Tibial nerve (tissue), 4 donors: ENCODE results near the gene FSTL4. TPM values are rescaled to one million over a fixed set of nuclear protein-coding genes. Genes with fewer than 3 reads are reported as not detected.

ENCODE experiments used
- DNase-seq, 2 donors: peaks; one replicate each; pipeline ENCODE4 v3.0.0-alpha.2; 2019; ENCODE audit warnings: low spot score in 2 of 2
- H3K27ac ChIP-seq, 4 donors: fragments of 200-600 bp; sonication (generic) in 3 of 4; one replicate each; pipeline ENCODE4 v1.5.1; 2017 to 2019; ENCODE audit warnings: mild to moderate bottlenecking in 1 of 4
- H3K27me3 ChIP-seq, 2 donors: fragments of 200-600 bp; sonication (generic) in 1 of 2; one replicate each; pipeline versions ENCODE4 v1.5.1 to v1.6.0; 2017 to 2019
- H3K36me3 ChIP-seq, 3 donors: fragments of 200-600 bp; sonication (generic); one replicate each; pipeline ENCODE4 v1.5.1; 2018 to 2019
- H3K4me1 ChIP-seq, 4 donors: fragments of 200-600 bp; sonication (generic) in 3 of 4; one replicate each; pipeline ENCODE4 v1.5.1; 2017 to 2019
- H3K4me3 ChIP-seq, 4 donors: fragments of 200-600 bp; sonication (generic) in 3 of 4; one replicate each; pipeline ENCODE4 v1.5.1; 2017 to 2019; ENCODE audit warnings: mild to moderate bottlenecking in 1 of 4, moderate library complexity in 1 of 4
- H3K9me3 ChIP-seq, 4 donors: fragments of 200-600 bp; sonication (generic) in 3 of 4; one replicate each; pipeline ENCODE4 v1.5.1; 2017 to 2019
- EP300 ChIP-seq, 2 donors: sonication (generic); formaldehyde crosslinking; IDR thresholded peaks; one replicate each; pipeline ENCODE4 v1.6.1; 2017; ENCODE audit warnings: antibody characterized with exemption in 2 of 2, mild to moderate bottlenecking in 1 of 2
- POLR2A ChIP-seq, 2 donors: fragments of 450-650 bp; IDR thresholded peaks; one replicate each; pipeline ENCODE4 v1.6.1; 2017; ENCODE audit warnings: antibody characterized with exemption in 2 of 2, mild to moderate bottlenecking in 2 of 2, moderate library complexity in 2 of 2
- WGBS, 2 donors: methylation state at CpG; one replicate each; pipeline ENCODE4 v1.1.5; 2018; 5-methylcytosine and 5-hydroxymethylcytosine counted together
- total RNA-seq, 4 donors: library from RNA; depleted of rRNA; stranded (reverse); fragments of >200 nt; gene quantifications; one replicate each; pipeline ENCODE4 v1.1.0, GENCODE V29; 2016
- TF ChIP-seq, protein P1 (sequence below), 5 experiments: fragments of 200-600 bp in 3 of 5; fragments of 450-650 bp in 2 of 5; sonication (generic) in 3 of 5; IDR thresholded peaks; one replicate each; pipeline ENCODE4 v1.5.1; 2016 to 2019; ENCODE audit warnings: antibody characterized with exemption in 5 of 5, mild to moderate bottlenecking in 3 of 5, moderate library complexity in 2 of 5

FSTL4 gene
- total RNA-seq, 4 donors from 2014 or later: 0.22 TPM; not detected in 3

DNA sequence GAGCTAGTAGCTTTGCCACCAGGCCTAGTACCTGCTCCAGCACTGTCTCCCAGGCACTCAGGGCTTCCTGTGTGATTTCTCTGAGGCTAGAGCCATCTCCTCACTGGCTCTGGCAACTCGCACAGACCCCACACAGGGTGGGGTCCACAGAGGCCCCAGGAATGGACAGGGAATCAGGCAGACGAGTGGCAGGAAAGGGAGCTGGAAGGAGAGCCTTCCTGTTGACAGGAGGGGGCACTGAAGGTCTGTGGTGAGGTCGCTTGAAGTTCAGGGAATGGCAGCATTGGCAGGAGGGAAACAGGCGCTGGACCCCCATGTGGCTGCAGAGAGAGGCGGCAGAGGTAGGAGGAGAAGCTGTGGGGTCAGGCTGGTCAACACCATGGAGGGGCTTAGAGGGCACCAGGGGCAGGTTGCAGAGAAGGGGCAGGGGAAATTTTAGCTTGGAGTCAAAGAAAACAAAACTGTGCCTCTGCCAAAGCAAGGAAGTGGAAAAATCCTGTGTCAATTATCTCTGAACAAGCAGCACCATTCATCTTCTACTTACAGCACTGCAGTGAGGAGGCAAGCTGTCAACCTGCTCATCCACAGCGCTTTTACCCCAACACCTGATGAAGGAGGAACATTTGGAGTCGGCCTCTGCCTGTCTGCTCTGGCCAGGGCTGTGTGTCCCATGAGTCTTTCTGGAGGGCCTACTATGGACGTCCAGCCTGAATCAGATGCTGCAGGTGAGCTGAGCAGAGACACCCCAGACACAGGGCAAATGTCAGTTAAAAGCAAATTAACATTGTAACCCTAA lies 270.2 kb downstream of the FSTL4 start:
- no peak overlapping the region for H3K4me3 ChIP-seq
- H3K27me3 ChIP-seq: no peaks in the 10 kb centered on the region
- no peak for DNase-seq
- WGBS, 2 donors: 51 to 64% methylated on average over 8 of the region's 8 CpGs
- H3K36me3 ChIP-seq: no peaks in the 10 kb centered on the region
- H3K27ac ChIP-seq: no peak overlapping the region
- H3K9me3 ChIP-seq: no peaks in the 10 kb centered on the region
- TF ChIP-seq, protein P1, sequence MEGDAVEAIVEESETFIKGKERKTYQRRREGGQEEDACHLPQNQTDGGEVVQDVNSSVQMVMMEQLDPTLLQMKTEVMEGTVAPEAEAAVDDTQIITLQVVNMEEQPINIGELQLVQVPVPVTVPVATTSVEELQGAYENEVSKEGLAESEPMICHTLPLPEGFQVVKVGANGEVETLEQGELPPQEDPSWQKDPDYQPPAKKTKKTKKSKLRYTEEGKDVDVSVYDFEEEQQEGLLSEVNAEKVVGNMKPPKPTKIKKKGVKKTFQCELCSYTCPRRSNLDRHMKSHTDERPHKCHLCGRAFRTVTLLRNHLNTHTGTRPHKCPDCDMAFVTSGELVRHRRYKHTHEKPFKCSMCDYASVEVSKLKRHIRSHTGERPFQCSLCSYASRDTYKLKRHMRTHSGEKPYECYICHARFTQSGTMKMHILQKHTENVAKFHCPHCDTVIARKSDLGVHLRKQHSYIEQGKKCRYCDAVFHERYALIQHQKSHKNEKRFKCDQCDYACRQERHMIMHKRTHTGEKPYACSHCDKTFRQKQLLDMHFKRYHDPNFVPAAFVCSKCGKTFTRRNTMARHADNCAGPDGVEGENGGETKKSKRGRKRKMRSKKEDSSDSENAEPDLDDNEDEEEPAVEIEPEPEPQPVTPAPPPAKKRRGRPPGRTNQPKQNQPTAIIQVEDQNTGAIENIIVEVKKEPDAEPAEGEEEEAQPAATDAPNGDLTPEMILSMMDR (IDR thresholded peaks at IDR 0.05): no peak
- no peaks in the 10 kb centered on the region for H3K4me1 ChIP-seq

GRCh38 chr5:133341296-133341695 lies 271.0 kb downstream of the FSTL4 start:
- 64 to 67% methylated on average over 6 of the region's 6 CpGs for WGBS, 2 donors
- no peaks in the 10 kb centered on the region for H3K36me3 ChIP-seq
- no peaks in the 10 kb centered on the region for H3K9me3 ChIP-seq
- H3K27ac ChIP-seq: no peak overlapping the region
- TF ChIP-seq, protein P1 (IDR thresholded peaks at IDR 0.05): no peak
- TF ChIP-seq EP300 (IDR thresholded peaks at IDR 0.05) (no peak), POLR2A (IDR thresholded peaks at IDR 0.05) (no peak)
- H3K4me3 ChIP-seq: no peak overlapping the region
- H3K4me1 ChIP-seq: no peaks in the 10 kb centered on the region
- no peak for DNase-seq
- no peaks in the 10 kb centered on the region for H3K27me3 ChIP-seq

DNA sequence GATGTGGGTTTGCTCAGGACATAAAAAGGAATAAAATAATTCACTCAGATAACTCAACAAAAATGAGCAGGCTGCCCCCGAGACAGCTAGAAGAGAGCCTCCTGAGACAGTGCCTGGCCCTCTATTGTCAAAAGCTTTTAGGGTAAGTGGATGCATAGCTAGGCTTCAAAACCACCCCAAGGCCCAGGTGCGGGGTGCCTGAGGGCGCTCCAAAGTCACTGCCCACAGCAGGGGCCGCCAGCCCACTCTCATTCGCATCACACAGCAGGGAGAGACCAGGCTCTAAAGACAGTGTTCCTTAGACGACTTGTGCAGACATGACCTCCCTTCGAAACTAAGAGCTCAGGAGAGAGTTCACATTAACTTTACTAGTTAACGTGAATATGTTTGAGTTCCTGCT lies 271.5 kb downstream of the FSTL4 start:
- DNase-seq: no peak
- Histone ChIP-seq H3K27ac (no peak overlapping the region), H3K36me3 (no peaks in the 10 kb centered on the region), H3K4me3 (no peak overlapping the region), H3K9me3 (no peaks in the 10 kb centered on the region), H3K27me3 (no peaks in the 10 kb centered on the region), H3K4me1 (no peaks in the 10 kb centered on the region)
- 79% methylated on average over 8 of the region's 8 CpGs for WGBS, 2 donors
- TF ChIP-seq, protein P1 (IDR thresholded peaks at IDR 0.05): no peak
- TF ChIP-seq POLR2A (IDR thresholded peaks at IDR 0.05) (no peak), EP300 (IDR thresholded peaks at IDR 0.05) (no peak)

GRCh38 chr5:133340002-133340755 lies 272.2 kb downstream of the FSTL4 start:
- Histone ChIP-seq H3K4me3 (no peak overlapping the region), H3K36me3 (no peaks in the 10 kb centered on the region), H3K9me3 (no peaks in the 10 kb centered on the region), H3K27me3 (no peaks in the 10 kb centered on the region), H3K4me1 (no peaks in the 10 kb centered on the region), H3K27ac (no peak overlapping the region)
- WGBS, 2 donors: 81 to 90% methylated on average over 5 to 6 of the region's 6 CpGs
- no peak for TF ChIP-seq EP300 (IDR thresholded peaks at IDR 0.05)
- TF ChIP-seq, protein P1 (IDR thresholded peaks at IDR 0.05): no peak
- no peak for TF ChIP-seq POLR2A (IDR thresholded peaks at IDR 0.05)
- no peak for DNase-seq
